Measurements from ENCODE around the gene SLCO2A1. TPM values are rescaled to one million over a fixed set of nuclear protein-coding genes. Genes with fewer than 3 reads are reported as not detected.

Gene SLCO2A1
- total and polyA plus RNA-seq, 2 of the 4 experiments (the other 2 are of a cell fraction) = under 0.01 to 1.5 TPM

DNA sequence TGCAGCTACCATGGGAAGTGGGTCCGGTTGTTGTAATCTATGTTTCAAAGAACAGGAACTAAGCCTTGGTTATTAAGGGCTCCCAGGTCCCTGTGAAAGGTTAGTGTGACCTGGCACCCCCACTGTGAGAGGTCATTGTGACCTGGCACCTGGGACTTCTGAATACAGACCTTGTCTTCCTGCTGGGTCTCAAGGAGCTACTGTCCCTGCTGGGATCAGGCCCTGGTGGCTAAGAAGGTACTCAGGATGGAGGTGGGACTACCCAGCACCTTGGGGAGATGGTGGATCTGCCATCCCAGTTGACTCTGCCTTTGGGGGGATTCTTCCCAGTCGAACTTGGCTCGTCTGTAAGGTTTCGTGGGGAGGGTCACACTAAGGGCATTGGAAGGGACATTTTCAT is 10.3 kb upstream of the SLCO2A1 start:
- Histone ChIP-seq H3K4ac (ENCODE audit: low read depth, low read length) (no peak overlapping the region), H3K18ac (ENCODE audit: low read depth, low read length) (no peak overlapping the region), H3K9me1 (ENCODE audit: insufficient read depth, low read length) (peaks cover 3% of the 10 kb centered on the region; the same call in 1 of the 2 replicates), H3K9me3 (ENCODE audit: control insufficient read depth, insufficient read depth, low read length) (peaks cover 6% of the 10 kb centered on the region; the same call in 1 of the 2 replicates), H4K20me1 (ENCODE audit: insufficient read depth, low read length) (no peaks in the 10 kb centered on the region), H3K56ac (ENCODE audit: extremely low read depth, insufficient read depth, low read length) (no peak overlapping the region), H4K5ac (ENCODE audit: low read depth, low read length) (no peak overlapping the region), H4K8ac (ENCODE audit: low read depth in 2 of 2, low read length in 2 of 2) (no peak overlapping the region), H3K23ac (ENCODE audit: low read depth, low read length) (no peak overlapping the region), H2AK5ac (ENCODE audit: low read depth, low read length) (no peak overlapping the region), H2AFZ (replicated peaks; ENCODE audit: low read length, poor library complexity) (no peak overlapping the region), H3K27ac (ENCODE audit: insufficient read depth, low read length) (no peak overlapping the region), H3K79me1 (ENCODE audit: low read depth in 1 of 2, low read length in 2 of 2) (no peaks in the 10 kb centered on the region), H4K91ac (ENCODE audit: insufficient read depth, low read depth, low read length) (no peak overlapping the region), H2BK15ac (ENCODE audit: low read depth, low read length) (no peak overlapping the region), H3K14ac (replicated peaks; ENCODE audit: low read depth, low read length) (no peak overlapping the region), H2AK9ac (replicated peaks; ENCODE audit: low read depth, low read length, poor library complexity) (no peak overlapping the region), H2BK5ac (ENCODE audit: low read depth, low read length, poor library complexity, severe bottlenecking) (no peak overlapping the region), H3K36me3 (ENCODE audit: control insufficient read depth, insufficient read depth, low read length) (no peaks in the 10 kb centered on the region), H3K9ac (ENCODE audit: low read depth, low read length) (no peak overlapping the region), H3K4me2 (ENCODE audit: low read depth, low read length) (no peak overlapping the region), H2BK120ac (ENCODE audit: low read depth, low read length) (no peak overlapping the region), H2BK20ac (ENCODE audit: low read depth, low read length) (no peak overlapping the region), H3K27me3 (ENCODE audit: control insufficient read depth, insufficient read depth, low read length) (no peaks in the 10 kb centered on the region), H3K4me3 (ENCODE audit: insufficient read depth, low read depth, low read length) (no peak overlapping the region), H3K4me1 (ENCODE audit: control insufficient read depth, insufficient read depth, low read length) (no peaks in the 10 kb centered on the region)
- intact Hi-C loops (cut with micrococcal nuclease) (no loop called here), in situ Hi-C loops (cut with MboI; ENCODE audit: low sequenced_read_pairs) (no loop called here), dilution Hi-C loops (cut with HindIII; ENCODE audit: low sequenced_read_pairs, unreplicated experiment) (no loop called here)
- ChIA-PET POLR2A (ENCODE audit: unreplicated experiment) (no interaction called here), CTCF (no interaction called here)
- ATAC-seq (ENCODE audit: low read depth) = no peak
- TF ChIP-seq CEBPB (IDR thresholded peaks at IDR 0.05; ENCODE audit: low read depth, low read length) = no peak
- TF ChIP-seq RFX5 (IDR thresholded peaks at IDR 0.05; ENCODE audit: low read depth, low read length) = no peak
- no peak for TF ChIP-seq MXI1 (IDR thresholded peaks at IDR 0.05; ENCODE audit: borderline replicate concordance, low read depth, low read length)
- TF ChIP-seq FOS (IDR thresholded peaks at IDR 0.05; ENCODE audit: low read depth, low read length) = no peak
- TF ChIP-seq MAZ (IDR thresholded peaks at IDR 0.05; ENCODE audit: borderline replicate concordance, low read depth, low read length) = no peak
- no peak for TF ChIP-seq POLR2A (IDR thresholded peaks at IDR 0.05; ENCODE audit: low read depth, low read length)
- TF ChIP-seq MAFK (IDR thresholded peaks at IDR 0.05; ENCODE audit: low read depth, low read length) = no peak
- TF ChIP-seq CHD1 (IDR thresholded peaks at IDR 0.05; ENCODE audit: low read depth, low read length) = no peak
- TF ChIP-seq, protein P1, sequence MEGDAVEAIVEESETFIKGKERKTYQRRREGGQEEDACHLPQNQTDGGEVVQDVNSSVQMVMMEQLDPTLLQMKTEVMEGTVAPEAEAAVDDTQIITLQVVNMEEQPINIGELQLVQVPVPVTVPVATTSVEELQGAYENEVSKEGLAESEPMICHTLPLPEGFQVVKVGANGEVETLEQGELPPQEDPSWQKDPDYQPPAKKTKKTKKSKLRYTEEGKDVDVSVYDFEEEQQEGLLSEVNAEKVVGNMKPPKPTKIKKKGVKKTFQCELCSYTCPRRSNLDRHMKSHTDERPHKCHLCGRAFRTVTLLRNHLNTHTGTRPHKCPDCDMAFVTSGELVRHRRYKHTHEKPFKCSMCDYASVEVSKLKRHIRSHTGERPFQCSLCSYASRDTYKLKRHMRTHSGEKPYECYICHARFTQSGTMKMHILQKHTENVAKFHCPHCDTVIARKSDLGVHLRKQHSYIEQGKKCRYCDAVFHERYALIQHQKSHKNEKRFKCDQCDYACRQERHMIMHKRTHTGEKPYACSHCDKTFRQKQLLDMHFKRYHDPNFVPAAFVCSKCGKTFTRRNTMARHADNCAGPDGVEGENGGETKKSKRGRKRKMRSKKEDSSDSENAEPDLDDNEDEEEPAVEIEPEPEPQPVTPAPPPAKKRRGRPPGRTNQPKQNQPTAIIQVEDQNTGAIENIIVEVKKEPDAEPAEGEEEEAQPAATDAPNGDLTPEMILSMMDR (conservative IDR thresholded peaks at IDR 0.05; ENCODE audit: low read depth, low read length) = no peak
- TF ChIP-seq, protein P2, sequence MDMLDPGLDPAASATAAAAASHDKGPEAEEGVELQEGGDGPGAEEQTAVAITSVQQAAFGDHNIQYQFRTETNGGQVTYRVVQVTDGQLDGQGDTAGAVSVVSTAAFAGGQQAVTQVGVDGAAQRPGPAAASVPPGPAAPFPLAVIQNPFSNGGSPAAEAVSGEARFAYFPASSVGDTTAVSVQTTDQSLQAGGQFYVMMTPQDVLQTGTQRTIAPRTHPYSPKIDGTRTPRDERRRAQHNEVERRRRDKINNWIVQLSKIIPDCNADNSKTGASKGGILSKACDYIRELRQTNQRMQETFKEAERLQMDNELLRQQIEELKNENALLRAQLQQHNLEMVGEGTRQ (IDR thresholded peaks at IDR 0.05; ENCODE audit: low read depth, low read length) = no peak
- TF ChIP-seq NFE2L2 (IDR thresholded peaks at IDR 0.05; ENCODE audit: low read depth, low read length) = no peak
- TF ChIP-seq RAD21 (IDR thresholded peaks at IDR 0.05; ENCODE audit: low read length) = no peak
- TF ChIP-seq, protein P3, sequence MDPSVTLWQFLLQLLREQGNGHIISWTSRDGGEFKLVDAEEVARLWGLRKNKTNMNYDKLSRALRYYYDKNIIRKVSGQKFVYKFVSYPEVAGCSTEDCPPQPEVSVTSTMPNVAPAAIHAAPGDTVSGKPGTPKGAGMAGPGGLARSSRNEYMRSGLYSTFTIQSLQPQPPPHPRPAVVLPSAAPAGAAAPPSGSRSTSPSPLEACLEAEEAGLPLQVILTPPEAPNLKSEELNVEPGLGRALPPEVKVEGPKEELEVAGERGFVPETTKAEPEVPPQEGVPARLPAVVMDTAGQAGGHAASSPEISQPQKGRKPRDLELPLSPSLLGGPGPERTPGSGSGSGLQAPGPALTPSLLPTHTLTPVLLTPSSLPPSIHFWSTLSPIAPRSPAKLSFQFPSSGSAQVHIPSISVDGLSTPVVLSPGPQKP (IDR thresholded peaks at IDR 0.05; ENCODE audit: borderline replicate concordance, low read depth, low read length) = no peak
- TF ChIP-seq SMC3 (IDR thresholded peaks at IDR 0.05; ENCODE audit: low read depth, low read length) = no peak
- TF ChIP-seq BHLHE40 (IDR thresholded peaks at IDR 0.05; ENCODE audit: low read depth, low read length) = no peak
- no peak for TF ChIP-seq RCOR1 (IDR thresholded peaks at IDR 0.05; ENCODE audit: insufficient replicate concordance, low read length)
- no CpG with 5 or more reads among the region's 4 CpGs for WGBS, 2 experiments (ENCODE audit: extremely low coverage in 2 of 2, insufficient read length in 1 of 2)
- BruUV-seq (replicated peaks) = no TSS peak
- no peak for DNase-seq
